ENCODE results near the gene CLECL1.

The CLECL1 gene

DNA sequence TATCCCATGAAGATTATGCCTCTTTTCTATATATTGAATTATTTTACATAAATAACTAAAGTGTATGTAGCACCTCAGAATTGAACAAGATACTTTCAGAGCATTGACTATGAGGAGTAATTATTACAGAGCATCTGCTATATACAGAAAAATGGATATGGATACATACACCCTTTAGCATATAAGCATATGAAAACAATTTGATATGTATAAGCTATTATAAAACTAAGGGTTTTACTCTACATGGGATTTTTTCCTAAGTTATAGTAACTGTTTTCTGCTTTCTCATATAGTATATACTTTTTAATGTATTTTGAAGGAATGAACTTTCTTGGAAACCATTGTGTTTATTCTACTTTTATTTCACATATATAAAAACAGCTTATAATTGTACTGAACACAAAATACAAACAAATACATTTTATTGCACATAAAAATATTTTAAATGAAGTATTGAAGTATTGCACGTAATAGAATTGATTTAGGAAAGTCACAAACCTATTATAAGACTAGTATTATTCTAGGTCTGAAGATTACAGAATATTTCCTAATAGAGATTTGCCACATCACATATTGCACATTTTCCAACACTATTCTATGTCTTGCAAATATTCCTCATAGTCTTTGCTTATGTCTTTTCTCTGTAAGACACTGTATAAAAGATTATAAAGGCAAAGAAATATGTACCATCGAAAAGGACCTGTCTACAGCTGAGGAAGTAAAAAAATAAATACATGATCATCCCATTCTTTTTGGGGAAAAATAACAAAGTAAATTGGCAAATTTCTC, 19.4 kb upstream of the CLECL1 start:
- TF ChIP-seq, protein P1, sequence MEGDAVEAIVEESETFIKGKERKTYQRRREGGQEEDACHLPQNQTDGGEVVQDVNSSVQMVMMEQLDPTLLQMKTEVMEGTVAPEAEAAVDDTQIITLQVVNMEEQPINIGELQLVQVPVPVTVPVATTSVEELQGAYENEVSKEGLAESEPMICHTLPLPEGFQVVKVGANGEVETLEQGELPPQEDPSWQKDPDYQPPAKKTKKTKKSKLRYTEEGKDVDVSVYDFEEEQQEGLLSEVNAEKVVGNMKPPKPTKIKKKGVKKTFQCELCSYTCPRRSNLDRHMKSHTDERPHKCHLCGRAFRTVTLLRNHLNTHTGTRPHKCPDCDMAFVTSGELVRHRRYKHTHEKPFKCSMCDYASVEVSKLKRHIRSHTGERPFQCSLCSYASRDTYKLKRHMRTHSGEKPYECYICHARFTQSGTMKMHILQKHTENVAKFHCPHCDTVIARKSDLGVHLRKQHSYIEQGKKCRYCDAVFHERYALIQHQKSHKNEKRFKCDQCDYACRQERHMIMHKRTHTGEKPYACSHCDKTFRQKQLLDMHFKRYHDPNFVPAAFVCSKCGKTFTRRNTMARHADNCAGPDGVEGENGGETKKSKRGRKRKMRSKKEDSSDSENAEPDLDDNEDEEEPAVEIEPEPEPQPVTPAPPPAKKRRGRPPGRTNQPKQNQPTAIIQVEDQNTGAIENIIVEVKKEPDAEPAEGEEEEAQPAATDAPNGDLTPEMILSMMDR (IDR thresholded peaks at IDR 0.05; ENCODE audit: insufficient read depth, low read depth, low read length, missing control alignments), result no peak
- no peak overlapping the region for H3K4me3 ChIP-seq (ENCODE audit: low read length)
- DNase-seq (ENCODE audit: low read depth), result no peak

DNA sequence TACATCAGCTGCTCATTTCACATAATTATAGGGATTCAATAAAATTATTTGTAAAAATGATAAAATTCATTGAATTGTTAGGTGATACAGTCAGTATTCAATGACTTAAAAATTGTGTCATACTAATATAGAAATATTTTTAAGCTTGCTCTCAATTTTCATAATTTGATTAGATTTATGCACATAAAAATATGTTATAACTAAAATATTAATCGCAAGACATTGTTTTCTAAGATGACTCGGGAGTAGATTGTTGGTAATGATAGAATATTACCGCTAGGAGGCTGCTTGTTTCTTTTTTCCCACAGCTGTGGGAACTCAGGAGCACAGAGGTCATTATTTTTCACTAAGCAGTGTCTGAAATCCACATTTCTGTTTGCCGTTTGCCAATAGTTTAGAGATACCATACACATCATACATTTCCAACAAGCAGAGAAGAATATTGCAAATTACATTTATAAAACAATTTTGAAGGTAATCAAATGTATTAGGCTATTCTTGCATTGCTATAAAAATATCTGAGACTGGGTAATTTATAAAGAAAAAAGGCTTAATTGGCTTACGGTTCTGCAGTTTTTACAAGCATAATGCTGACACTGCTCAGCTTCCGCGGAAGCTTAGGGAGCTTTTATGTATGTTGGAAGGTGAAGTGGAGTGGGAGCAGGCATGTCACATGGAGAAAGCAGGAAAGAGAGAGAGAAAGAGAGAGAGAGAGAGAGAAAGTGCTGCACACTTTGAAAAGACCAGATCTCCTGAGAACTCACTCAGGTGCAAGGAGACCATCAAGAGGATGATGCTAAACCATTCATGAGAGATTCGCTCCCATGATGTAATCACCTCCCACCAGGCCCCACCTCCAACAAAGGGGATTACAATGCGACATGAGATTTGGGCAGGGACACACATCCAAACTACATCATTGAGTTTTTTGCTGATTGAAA, 18.6 kb upstream of the CLECL1 start:
- DNase-seq (ENCODE audit: low read depth), result peak; percentile 36
- H3K4me3 ChIP-seq (ENCODE audit: low read length), result no peak overlapping the region
- TF ChIP-seq, protein P1 (IDR thresholded peaks at IDR 0.05; ENCODE audit: insufficient read depth, low read depth, low read length, missing control alignments), result peak; percentile 56

GRCh38 chr12:9750276-9751203, 17.6 kb upstream of the CLECL1 start:
- H3K4me3 ChIP-seq (ENCODE audit: low read length), result no peak overlapping the region
- TF ChIP-seq, protein P1 (IDR thresholded peaks at IDR 0.05; ENCODE audit: insufficient read depth, low read depth, low read length, missing control alignments), result peak; percentile 79
- peak; percentile 60 for DNase-seq (ENCODE audit: low read depth)

DNA sequence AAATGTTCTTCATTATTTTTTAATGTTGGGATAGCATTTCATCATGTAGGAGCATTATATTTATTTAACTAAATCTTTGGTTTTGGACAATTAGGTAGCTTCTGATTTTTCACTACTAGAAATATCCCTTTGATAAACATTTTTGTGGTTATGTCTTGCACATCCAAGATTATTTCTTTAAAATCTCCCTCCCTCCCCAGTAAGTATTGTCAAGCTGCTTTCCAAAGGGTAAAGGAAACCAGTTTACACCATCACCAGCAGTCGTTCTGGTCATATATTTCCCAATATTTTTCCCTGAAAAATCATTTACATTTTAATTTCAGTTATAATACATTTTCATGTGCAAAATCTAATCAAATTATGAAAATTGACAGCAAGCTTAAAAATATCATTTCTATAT, 16.7 kb upstream of the CLECL1 start:
- TF ChIP-seq, protein P1 (IDR thresholded peaks at IDR 0.05; ENCODE audit: insufficient read depth, low read depth, low read length, missing control alignments), result no peak
- DNase-seq (ENCODE audit: low read depth), result no peak
- no peak overlapping the region for H3K4me3 ChIP-seq (ENCODE audit: low read length)

GRCh38 chr12:9745199-9745598, 12.3 kb upstream of the CLECL1 start:
- no peak for DNase-seq (ENCODE audit: low read depth)

GRCh38 chr12:9742661-9743060, 9.8 kb upstream of the CLECL1 start:
- TF ChIP-seq, protein P1 (IDR thresholded peaks at IDR 0.05; ENCODE audit: insufficient read depth, low read depth, low read length, missing control alignments), result no peak
- DNase-seq (ENCODE audit: low read depth), result no peak
- H3K4me3 ChIP-seq (ENCODE audit: low read length), result no peak overlapping the region

More at GRCh38 chr12:9745199-9745598, 12.3 kb upstream of the CLECL1 start:
- TF ChIP-seq, protein P1 (IDR thresholded peaks at IDR 0.05; ENCODE audit: insufficient read depth, low read depth, low read length, missing control alignments), result no peak
- H3K4me3 ChIP-seq (ENCODE audit: low read length), result no peak overlapping the region
